Measurements from ENCODE around the gene KCNK2.
A peak's percentile ranks its signal among the peaks of the same experiment; 100 is the strongest.

The KCNK2 gene

GRCh38 chr1:215082532-215083382 is at the start of gene KCNK2:
KCNK2 (plus strand) TSS chr1:215082737; CDS start chr1:215083386, 649 bp downstream.
- no peak for DNase-seq (ENCODE audit: low spot score)

GRCh38 chr1:215032911-215033526 is 49.5 kb upstream of the KCNK2 start:
- DNase-seq (ENCODE audit: low spot score), result no peak

GRCh38 chr1:215040190-215040589 is 42.3 kb upstream of the KCNK2 start:
- no peak for DNase-seq (ENCODE audit: low spot score)

- DNase-seq (ENCODE audit: low spot score), result peak; percentile 41
These were observed 39.1 kb upstream of the KCNK2 start for GRCh38 chr1:215043401-215043800.

DNA sequence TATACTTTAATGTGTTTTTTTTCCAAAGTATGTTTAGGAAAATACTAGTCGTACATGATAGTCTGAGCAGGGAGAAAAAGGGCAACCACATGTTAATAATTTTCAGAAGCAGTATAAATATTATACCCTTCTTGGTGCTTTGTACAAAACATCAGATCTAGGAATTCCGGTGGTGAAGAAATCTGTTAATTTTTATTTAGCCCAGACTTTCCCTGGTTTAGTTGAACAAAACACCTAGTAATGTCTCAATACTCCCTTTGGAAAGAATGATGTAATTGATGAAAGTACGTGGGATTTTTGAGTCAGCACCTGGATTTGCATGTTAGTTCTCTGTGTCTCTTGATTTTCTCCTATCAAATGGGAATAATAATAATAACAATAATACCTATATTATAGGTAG is 38.4 kb upstream of the KCNK2 start:
- DNase-seq (ENCODE audit: low spot score), result no peak

DNA sequence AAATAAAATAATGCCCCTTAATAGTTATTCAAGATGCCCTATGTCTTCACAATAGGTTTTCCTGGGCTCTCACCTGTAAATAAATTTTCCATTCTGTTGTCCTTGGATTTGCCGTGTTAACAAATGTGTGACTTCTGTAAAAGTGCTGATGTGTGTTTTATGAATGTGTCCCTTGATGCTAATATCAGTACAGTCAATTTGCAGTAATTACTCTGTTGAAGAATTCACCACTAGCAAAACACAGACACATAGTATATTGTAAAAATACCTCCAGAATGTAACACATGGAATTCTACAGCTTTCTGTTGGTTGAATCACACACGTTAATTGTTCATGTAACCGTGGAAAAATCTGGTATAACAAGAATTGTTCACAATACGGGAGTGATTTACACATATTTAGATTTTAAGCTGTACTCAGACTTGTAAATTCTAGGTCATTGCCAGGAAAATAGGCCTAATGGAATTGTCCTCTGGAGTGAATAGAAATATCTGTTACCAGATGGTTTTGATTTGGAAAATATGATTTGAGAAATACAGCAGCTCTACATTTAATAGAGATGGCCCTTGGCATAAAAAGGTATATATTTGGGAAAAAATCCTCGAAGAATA is 36.7 kb upstream of the KCNK2 start:
- DNase-seq (ENCODE audit: low spot score), result no peak

DNA sequence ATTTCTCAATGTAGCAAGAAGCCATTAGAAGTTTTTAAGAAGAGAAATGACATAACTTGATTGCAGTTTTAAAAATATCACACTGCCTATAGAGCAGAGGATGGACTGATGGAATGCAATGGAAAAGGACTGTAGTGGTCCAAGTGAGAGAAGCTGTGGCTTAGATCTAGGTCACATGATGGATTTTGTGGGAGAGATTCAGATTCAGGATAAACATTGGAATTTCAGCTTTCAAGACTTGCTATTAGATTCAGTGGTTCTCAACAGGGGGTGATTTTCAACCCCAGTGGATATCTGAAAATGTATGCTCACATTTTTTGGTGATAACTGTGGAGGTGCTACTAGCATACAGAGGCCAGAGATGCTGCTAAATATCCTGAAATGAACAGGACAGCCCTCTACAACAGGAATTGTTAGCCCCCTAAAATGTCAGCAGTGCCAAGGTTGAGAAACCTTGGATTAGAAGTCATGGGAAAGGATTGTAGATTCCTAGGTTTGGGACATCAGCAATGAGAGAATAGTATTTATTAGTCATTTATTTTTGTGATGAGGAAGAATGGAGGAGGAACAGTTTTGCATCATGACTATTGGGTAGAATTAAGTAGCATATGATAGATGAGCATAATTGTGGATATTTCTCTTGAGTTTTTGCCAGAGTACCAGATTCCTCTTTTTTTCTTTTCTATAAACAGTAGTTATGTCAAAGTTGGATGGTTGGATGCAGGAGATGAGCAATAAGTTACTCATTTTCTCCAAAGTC is 30.1 kb upstream of the KCNK2 start:
- no peak for DNase-seq (ENCODE audit: low spot score)

GRCh38 chr1:215054266-215054665 is 28.3 kb upstream of the KCNK2 start:
- DNase-seq (ENCODE audit: low spot score), result no peak

DNA sequence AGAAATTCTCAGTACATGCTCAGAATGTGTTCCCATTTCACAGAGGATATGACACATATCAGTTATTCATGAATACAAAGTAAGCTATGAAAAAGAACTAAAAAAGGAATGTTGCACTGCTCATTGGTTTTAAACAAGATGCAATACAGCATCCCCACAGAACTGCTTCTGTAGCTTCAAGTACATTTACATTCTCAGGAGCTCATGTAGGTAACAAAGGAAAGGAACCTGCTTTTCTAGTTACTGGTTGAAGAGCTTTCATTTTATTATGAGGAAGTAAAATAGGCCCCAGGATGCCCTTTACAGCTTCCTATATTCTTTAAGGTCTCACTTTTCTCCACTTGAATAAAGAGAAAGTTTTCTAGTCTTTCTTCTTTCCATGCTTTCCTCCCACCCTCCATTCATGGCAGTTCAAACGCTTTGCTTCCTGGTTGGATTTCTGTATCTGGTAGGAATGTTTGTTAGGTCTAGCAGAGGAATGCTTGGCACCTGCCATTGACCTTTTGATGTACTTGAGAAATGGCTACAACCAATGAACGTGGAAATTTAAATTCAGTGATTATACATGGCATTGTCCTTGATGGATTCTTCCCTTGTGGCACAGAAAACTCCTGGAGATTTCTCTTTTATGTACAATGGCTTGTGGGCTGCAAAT is 27.1 kb upstream of the KCNK2 start:
- DNase-seq (ENCODE audit: low spot score), result no peak

GRCh38 chr1:215056584-215056983 is 26.0 kb upstream of the KCNK2 start:
- no peak for DNase-seq (ENCODE audit: low spot score)

DNA sequence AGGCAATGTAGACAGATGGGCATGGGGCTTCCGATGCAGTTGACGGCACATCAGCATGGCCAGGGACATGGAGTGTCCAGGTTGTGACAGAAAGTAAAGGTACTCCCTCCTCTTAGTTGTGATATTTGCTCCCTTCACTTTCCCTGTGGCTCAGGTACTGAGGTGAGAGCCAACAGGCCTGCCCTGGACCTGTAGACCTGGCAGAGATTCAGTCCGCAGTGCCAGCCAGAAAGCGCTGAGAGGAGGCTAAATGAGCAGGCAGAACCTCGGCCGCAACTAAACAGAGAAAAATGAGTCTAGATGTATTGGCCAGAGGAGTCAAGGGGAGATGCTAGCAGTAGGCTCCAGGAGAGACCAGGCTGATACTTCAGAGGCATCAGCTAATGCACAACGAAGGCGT is 22.6 kb upstream of the KCNK2 start:
- no peak for DNase-seq (ENCODE audit: low spot score)

DNA sequence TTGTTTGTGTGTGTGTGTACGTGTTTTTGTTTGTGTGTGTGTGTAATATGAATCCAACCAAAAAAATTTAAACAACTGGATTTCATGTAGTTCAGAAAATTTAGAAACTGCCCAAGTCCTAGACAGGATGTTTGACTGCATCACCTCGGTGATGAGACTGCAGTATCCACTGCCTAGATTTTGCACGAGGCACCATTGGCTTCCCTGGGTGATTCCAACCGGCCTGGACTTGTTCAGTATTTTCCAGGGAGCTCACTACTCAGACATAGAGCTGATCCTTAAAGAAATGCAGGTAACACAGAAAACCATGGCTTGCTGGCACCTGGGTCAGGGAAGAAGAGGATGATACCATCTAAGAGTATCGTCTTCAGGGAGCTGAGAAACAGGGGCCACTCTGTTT is 18.2 kb upstream of the KCNK2 start:
- DNase-seq (ENCODE audit: low spot score), result no peak

DNA sequence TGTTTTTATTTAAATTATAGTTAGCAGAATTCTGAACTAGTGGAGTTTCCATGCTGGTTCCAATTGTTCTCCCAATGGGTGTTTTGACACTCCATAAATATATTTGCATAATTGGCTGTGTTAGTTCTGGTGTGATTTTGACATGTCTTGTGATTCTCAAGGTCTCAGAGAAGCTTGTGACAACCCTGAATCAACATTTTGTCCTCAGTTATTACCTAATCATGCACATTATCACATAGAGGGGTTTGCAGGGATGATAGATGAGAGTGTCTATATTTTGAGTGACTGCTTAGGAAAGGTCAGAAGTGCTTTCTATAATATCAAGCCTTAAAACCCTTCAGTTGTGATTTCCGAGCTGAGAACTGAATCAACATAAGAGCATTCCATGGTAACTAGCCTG is 11.5 kb upstream of the KCNK2 start:
- DNase-seq (ENCODE audit: low spot score), result no peak

GRCh38 chr1:215076322-215076721 is 6.2 kb upstream of the KCNK2 start:
- peak; percentile 7 for DNase-seq (ENCODE audit: low spot score)

DNA sequence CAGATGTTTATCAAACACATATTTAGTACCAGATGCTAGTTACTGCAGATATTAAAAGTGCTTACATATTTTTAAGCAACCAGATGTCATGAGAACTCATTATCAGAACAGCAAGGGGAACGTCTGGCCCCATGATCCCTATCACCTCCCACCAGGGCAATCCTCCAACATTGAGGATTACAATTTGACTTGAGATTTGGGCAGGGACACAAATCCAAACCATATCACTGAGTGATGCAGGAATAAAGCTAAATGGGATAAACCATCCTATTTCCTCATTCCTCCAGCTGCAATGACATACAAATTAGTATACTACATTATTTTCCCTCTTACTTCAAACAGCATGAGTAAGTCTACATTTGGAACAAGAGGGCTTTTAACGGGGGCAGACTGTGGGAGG is 3.1 kb upstream of the KCNK2 start:
- DNase-seq (ENCODE audit: low spot score), result no peak

DNA sequence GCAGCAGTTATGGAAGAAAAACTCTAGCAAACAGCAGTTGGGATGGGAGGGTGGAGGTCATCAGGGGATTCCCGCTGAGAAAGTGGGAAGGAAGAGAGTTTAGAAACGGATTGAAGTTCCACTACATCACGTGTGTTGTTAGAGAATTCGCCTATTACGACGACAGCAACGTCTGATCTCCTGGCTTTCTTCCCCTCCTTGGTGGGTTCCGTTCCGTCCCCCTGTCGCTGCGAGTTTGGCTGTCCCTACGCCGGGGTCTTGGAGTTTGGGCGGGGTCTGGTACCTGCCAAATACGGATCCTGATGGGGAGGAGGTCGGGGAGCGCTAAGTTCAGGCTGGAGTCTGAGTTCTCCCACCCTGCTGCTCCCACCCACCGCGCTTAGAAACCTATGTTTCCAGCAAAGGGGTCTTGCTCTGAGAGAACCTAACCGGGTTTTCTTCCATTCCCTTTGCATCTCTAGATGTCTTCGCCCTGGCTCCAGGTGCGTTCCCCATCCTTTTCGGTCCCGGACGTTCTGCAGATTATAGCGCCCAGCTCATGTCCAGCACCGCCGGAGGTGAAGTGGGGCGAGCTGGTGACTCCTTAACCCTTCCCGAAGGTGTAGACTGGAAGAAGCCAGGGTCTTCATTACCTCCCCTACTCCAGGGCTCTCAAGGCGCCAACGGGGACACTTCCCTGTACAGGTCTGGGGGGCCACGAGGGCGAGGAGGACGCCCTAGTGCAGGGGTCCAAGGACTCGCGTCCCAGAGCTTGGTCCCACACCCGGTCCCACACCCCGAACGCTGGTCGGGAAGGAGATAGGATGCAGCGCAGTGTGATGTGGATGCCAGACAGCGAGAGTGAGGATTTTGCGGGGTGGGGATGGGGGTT is 641 bp upstream of the KCNK2 start:
- DNase-seq (ENCODE audit: low spot score), result no peak

- no peak for DNase-seq (ENCODE audit: low spot score)
These were observed 935 bp downstream of the KCNK2 start for GRCh38 chr1:215083383-215083961.

DNA sequence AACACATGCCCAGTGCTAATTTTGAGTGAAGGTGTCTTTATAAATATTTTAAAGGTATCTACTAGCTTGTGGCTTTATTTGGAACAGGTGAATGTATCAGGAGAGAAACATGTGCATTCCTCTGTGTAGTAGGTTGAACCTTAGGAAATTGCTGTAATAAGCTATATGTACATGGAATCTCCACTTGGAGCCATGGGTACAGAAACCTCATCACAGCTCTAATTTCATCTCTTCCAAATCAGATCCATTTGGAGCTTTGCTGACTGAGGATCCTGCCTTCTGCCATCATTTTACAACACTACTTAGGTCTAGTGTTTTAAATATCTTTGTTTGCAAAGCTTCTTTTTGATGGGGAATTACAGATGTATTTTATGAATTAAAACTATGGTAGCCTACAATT is 2.1 kb downstream of the KCNK2 start:
- DNase-seq (ENCODE audit: low spot score), result no peak

DNA sequence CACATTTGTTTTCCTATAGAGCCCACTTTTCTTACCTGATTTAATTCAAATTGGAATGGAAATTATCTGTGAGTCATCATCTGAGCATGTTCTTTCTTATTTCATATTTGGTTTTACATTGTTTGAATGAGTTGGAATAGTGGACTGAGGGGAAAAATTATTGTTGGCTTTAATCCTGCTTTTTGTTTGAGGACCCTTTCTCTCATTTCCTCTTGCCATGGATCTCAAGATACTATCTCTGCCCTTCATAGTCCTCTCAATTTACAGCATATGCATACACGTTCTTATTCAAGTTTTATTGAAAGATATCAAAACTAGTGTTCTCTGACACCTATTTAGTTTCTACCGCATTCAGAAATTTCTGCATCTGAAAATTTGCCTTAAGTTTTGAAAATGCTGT is 5.1 kb downstream of the KCNK2 start:
- DNase-seq (ENCODE audit: low spot score), result no peak

GRCh38 chr1:215094381-215094780 is 11.8 kb downstream of the KCNK2 start:
- no peak for DNase-seq (ENCODE audit: low spot score)

- no peak for DNase-seq (ENCODE audit: low spot score)
These were observed 13.0 kb downstream of the KCNK2 start for GRCh38 chr1:215095524-215095923.

Measured in activated CD4-positive, alpha-beta T cell treated with anti-CD3 and anti-CD28 coated beads, Interleukin-2, Interleukin-4, amounts not matched to agents 100 ng/mL and 50 ng/mL, durations not matched to agents 16 hours and 8 hours (primary cell).